GM04503 (cell line): Measurements from ENCODE around the gene ESRRG.
"Not testable (repeated sequence)": the region's sequence is repeated elsewhere in the genome, so short reads cannot be mapped to it uniquely, and the experiment has no call there.

Experiments
- DNase-seq: peaks from one replicate; pipeline ENCODE4 v3.0.0-alpha.2; 2012; ENCODE audit warnings: low read depth

ESRRG gene

DNA sequence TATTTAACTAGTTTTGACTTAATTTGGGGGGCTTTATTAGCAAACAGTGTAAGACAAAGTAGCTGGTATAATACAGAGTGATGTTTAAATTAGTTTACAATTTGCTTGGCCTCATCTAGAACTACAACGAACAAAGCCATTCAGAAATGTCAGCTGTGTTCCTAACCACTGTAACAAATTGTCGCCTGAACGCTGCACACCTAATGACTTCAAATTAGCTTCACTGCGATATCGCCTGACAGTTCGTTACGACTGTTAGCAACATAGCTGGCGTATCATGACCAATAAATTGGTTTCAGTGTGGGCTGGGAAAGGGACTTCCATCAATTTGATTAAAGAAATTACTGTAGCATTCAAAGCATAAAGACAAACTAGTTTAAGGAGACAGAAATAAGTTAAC is 160.1 kb downstream of the ESRRG start:
- no peak for DNase-seq

DNA sequence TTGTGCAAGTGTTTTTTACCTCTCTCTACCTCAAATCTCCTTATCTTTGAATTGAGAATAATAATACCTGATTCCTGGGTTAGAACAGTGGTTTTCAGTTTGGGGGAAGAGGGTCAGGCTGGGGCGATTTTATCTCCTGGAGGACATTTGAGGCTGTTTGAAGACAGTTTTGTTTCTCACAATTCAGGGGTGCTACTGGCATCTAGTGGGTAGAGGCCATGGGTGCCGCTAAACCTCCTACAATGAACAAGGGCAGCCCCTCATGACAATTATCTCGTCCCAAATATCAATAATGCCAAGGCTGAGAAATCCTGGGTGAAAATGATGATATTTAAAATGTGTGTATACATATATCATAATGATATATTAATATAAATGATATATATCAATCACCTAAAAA is 160.8 kb downstream of the ESRRG start:
- DNase-seq = no peak

DNA sequence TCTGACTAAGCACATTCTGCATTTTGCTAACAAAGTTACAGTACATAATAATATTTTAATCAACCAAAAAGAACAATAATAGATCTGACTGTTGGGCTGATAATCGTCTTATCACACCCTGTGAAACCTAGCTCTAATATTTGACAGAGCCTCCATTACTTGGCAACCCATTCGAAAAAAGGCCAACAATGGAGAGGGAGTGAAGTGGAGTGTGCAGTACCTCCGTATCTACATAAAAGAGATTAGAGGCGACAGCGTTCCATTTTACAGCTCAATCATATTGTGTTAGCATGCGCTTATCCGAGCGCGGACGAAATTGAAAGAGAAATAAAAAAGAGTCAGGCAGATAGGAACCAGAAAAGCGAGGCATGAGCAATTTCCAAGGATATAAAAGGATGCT is 162.7 kb downstream of the ESRRG start:
- DNase-seq = no peak

DNA sequence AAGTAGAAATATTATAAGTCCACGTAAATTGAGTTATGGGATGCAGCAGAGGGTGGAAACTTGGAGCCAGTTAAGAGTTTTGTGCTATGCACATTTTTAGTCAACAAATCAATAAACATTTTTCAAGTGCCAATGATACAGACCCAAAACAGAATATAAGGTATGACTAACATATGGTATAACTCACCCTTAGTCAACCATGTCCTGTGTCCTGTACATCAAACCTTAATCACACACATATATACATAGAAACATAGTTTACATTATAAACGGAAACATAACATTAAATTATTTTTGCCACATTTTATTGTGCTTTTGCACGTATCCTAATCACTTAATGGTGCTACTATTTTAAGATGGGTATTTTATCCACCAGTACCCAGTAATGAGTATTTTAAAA is 163.9 kb downstream of the ESRRG start:
- no peak for DNase-seq

DNA sequence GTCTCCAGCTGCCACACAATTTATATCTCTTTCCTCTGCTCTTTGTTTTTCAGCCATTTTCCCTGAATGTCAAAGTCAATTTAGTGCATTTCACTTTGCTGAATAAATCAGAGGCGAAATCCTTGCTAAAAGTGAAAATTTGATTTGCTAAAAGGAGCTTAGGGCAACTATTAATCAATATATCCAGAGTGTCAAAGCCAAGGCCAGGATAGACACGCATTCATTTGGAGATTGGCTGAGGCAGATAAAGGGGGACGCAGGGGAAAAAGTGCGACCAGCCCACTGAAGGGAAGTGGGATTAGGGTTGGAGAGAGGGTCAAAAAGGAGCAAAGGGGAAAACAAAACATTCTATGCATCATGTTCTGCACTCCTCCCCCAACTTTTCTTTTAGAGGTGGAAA is 167.6 kb downstream of the ESRRG start:
- no peak for DNase-seq

DNA sequence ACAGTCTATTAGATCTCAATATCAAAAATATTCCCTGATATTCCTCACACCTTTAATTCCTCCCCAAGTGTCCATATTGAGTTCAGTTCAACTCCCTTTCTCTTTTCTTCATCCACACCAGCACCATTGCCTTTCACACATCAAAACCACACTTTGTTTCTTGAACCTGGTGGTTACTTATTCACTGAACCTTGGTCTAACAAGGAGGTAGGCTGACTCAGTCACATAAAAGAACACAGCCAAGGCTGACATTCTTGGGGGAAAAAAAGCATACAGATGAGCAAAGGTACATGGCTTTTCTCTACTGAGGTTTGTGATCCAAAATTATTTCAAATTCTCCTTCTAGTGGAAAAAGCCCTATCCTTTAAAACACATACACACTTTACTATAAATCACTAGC is 168.3 kb downstream of the ESRRG start:
- DNase-seq = no peak

DNA sequence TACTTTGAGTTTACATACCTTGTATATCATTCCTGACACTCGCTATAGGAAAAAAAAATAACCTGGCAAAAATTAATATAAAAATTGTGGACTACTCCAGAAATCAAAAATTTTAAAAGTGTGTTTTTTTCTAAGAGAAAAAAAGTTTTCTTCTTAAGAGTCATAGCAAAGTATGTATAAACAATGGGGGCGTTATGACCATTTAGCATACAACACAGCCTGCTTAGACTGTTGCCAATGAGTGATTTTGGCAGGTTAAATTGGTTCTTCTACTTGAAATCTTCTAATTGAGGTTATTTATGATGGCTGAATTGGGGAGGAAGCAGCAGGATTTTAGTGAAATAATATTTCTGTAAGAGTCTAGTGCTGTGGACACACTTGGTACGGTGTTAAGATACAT is 169.5 kb downstream of the ESRRG start:
- no peak for DNase-seq

DNA sequence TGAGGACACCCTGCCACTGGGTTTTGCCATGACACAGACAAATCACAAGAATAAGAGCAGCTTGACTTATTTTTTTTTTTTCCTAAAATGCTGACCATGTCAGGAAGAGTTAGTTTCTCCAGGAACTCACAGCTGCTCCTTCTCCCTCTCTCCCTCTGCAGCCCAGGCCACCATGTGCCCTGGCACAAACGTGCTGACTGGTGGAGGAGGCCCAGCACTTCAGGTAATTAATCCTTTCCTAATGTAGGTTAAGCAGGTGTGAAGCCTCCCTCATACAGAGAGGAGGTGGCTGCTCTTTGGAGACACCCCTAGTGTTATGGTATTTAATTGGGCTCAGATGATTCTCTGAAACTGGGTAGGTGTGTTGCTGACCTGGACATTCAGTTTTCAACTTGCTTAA is 170.2 kb downstream of the ESRRG start:
- DNase-seq = no peak

DNA sequence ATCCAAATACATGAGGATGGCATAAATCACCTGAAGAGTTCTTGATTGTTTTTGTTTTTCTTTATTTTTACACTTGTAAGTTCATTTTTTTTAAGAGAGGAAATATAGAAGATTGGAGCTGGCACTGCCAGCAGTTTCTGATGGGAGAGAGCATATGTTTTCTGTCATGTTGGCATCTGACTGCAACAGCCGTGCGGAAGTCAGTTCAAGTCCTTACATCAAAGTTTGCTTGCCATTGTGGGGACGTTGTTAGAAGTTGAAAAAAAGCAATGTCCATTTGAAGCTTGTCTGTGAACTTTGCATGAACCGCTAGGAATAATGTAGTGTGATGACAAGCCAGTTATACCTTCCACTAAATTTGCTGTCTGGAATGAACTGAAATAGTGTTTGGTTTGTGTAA is 173.4 kb downstream of the ESRRG start:
- no peak for DNase-seq

DNA sequence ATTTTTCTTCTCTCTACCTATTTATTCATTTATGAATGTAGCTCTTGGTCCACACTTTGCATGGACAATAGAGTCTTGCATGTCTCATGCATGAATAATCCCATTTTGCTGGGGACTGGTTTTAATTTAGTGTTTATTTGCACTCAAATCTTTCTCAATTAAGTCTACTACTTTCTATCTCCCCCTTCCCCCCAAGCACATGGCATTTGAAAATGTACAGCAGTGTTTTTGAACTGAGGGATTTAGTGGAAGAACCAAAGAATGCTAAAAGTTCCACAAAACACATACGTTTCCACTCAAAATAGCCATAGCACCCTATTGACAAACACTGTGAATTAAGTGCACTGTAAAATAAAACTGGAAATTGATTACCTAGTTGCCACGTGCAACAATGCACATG is 180.5 kb downstream of the ESRRG start:
- DNase-seq = no peak

DNA sequence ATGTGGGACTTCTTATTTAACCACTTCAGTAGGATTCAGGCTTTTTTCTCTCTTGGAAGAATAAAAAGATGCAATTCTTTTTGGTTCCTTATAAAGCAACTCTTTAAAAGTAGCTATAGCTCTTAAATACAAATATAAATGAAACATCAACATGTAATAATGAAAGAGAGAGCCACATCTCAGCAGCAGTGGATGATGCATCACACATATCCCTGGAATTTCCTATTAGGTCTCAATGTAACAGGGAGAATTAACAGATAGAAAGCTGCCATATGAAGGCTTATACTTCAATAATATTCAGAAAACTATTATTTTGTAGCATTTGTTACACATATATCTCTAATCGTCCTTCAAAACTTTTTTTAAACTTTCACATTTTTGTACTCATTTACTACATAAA is 181.0 kb downstream of the ESRRG start:
- no peak for DNase-seq

DNA sequence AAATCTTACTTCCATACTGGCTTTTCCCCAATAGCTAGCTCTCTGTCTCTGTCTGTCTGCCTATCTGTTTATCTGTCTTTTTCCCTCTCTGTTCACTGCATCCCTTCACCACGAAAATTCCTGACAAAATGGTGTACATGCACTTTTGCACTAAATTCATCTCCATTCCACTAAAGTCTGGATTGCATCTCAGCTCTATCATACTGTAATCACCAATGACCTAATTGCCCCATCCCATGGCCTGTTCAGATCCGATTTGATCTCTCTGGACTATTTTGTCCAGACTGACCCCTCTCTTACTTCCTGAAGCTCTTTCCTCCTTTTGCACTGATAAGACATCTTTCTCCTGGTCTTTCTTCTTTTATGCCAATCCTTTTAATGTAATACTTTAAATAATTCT is 187.5 kb downstream of the ESRRG start:
- DNase-seq = no peak

DNA sequence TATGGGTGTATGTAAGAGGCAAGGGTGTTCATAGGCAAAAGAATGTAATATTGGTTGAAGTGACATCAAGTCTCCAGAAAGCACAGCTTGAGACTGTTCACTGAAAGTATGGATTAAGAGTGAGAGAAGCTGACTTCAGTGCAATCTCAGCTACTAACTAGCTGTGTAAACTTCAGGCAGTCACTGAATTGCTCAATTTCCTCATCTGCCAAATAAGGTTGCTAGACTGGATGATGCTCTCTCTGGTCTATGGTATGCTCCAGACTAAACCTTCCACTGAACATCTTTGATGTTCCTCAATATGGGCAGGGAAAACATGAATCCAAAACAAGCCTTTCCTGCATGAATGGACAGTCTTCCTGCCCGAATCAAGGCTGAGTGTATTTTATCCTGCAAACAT is 188.2 kb downstream of the ESRRG start:
- no peak for DNase-seq

DNA sequence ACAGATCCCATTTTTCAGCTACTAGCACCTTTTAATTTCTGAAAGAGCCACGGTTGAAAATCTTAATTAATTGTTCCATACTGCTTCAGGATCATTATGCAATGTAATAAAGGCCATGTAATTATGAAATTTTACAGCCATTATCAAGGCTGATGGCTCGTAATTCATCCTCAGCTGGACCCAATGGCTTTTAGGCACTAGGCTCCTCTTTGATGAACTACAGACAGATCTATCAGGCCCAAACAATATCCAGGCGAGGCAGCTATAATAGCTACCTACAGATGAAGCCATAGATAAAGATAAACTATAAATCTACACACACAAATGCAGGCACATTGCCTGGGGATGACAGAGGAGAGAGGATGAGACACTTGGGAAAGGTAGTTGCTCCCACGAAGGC is 189.5 kb downstream of the ESRRG start:
- no peak for DNase-seq

DNA sequence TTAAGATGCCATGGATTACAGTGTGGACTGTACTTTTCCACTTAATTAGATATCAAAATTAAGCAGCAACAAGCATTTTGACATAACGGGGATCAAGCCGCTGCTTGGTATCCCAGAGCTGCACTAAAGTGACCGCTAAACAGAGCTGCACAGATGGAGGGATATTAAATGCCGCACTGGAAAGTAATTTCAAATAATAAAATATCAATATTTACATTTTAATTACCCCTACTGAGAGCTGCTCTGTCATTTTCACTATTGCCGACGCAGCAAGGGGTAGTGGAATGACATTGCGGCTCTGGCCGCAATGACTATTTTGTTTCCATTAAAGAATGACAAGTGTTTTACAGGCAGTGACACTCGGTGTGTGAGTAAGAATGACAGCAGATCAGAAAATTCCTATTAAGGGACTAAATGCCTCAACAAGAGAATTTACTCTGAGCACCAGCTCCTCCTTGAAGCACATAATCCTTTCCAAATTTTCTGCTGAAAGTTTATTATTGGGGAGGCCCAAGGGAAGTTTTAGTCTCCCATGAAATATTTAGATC is 190.9 kb downstream of the ESRRG start:
- no peak for DNase-seq

DNA sequence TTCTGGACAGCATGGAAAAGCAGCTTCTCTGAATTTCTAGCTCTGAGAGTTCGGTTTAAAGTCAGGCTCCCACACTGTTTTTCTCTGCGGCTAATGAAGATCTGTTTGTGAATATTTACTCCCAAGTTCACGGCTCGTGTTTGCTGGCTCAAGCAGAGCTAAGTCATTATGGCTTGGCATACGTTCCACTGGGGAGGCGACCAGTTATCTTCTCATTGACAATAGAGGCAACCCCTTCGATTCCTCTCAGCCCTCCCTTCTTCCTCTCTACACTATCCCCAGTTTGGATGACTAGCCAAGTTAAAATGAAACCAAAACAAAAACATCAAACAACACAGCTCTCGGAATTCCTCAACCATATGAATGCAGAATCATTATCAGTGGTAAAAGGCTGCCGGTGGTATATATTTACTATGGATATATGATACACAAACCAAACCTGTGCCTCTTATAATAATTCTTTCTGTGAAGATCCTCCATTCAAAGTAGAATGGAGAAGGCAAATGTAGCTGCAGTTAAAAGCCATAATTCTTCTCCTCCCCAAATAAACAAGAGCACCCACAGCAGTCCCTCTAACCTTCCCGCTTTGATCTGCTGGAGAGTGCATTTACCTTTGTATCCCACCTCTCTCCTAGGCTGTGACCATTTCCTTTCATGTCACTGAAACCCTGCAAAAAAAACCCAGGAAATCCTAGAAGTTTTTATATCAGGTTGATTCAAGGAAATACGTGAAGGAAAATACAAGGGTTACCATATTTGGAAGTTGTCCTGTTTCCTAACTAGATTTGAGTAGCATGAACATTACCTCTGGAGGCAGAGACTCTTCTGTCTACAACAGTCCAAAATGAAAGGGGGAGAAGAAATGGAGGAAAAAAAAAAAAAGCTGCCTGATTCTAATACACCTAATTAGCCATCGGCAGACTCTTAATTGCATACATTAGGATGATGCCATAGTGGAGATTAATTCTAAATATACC is 191.7 kb downstream of the ESRRG start:
- DNase-seq = no peak

DNA sequence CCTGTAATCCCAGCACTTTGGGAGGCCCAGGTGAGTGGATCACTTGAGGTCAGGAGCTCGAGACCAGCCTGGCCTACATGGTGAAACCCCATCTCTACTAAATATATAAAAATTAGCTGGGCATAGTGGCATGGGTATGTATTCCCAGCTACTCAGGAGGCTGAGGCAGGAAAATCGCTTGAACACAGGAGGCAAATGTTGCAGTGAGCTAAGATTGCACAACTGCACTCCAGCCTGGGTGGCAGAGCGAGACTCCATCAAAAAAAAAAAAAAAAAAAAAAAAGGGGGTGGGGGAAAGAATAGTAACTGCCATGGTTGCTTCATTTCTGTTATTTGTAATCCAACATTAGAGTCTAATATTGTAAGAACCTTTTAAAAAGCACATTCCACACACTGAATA is 193.4 kb downstream of the ESRRG start:
- DNase-seq = not testable (repeated sequence)

DNA sequence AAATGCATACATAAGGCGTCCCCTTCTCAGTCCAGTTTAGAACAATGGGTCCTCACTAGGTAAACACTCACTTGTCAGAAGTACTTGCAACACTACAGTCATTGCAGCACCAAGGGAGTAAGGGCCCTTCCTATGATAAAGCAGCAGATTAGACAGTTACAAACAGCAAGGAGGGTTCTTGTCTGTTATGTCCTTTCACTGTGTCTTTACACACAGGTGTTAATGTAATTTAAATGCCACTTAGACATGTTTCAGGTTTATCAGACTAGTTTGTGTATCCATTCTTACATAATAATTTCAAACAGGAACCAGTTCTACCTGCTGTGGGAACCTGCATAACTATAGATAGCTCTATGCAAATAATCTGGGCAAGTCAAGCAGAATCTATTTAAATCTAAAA is 194.4 kb downstream of the ESRRG start:
- no peak for DNase-seq

DNA sequence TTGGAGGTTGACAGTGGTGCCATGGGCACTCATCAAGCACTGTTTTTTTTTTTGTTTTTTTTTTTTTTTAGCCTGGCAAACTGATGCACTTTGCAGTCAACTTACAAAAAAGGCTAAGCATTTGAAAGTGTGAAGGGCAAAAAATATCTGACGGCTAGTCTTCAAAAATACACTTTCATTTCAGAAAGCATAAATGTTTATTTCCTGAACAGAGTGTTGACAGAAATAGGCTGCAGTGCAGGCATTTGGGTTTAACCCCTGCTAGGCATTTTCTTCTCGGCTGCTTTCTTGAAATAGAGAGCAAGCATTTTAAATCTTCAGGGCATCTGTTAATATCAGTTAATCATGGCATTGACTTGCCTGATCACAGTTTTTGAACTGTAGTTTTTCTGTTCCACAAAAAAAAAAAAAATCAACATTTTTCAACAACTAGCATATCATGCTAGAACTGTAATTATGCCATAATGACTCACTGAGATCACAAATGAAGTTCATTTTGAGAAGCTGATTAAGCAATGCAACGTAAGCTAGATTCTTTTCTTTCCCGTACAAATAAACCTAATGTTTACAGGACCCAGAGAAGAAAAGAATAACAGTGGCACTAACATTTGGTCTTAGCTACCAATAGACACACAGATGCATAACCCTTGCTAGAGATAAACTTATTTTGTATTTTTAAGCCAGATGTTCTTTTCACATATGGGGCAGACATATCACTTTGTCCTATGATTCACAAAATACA is 199.6 kb downstream of the ESRRG start:
- no peak for DNase-seq

DNA sequence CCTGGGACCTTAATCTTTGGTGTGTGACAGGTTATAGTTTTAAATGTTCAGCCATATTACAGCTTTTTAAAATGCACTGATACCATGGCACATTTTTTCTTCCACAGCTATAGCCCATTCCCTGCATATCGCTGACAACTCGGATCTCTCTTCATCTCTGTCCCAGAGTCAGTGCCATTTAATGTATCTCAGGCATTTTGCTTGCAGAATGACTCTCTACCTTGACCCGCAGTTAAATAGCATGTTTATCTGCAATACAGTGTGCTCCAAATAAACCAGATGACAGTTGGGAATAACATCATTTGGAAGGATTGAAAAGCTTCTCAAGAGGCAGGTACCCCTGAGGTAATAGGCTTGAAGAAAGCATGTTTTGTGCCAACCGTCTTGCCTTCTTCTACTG is 200.2 kb downstream of the ESRRG start:
- no peak for DNase-seq

DNA sequence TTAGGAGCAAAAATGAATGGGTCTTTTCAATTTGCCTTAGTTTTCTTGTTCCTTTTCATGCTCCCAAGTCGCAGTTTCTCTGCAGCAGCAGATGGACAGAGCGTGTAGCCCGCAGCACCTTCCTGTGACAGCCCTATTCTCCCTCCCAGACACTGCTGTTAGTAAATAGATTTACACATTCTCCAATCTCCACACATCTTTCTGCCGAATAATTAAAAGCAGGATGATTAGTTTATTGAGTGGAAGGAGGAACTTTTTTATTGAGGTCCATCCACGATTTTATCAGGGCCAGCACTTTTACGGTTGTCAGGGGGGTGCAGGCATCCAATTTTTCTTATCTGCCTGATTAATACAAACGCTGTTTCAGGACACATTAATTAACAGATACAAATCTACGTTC is 201.8 kb downstream of the ESRRG start:
- DNase-seq = no peak

DNA sequence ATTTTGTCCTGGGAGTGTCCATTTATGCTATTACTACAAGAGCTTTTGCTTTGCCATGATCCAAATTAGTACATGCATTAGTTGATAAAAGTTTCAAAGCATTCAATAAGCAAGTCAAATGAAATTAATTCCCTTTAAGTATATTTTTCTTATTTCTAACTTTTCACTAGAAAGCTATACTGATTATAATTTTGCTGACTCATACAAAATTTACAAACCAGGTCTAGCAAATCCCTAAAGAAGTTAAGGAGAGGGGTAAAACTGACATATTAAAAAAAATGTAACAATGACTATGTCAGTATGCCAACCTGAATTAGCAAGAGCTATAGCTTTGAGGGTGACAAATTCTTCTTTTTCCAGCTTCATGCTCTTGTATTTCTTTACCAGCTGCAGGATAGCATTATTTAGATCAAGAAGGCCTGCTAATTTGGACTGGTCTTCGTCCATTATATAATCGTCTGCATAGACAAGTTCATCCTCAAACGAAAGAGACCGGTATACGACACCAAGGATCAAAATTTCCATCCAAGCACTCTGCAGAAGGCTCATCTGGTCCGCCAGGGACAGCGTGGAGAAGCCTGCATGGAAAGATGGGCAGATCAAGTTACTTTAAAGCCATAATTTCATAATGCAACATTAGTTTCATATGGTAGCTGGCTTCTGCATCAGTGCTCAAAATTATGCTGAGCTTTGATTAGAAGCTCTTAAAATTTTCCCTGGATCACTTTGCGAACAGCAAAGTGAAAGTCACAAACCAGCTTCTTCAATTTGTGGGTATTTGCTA is 204.2 kb downstream of the ESRRG start:
- DNase-seq = no peak
